Neural crest cell (in vitro differentiated cells): ENCODE results near the gene LYPD6. TPM values are rescaled to one million over a fixed set of nuclear protein-coding genes. Genes with fewer than 3 reads are reported as not detected.

ENCODE experiments used
- DNase-seq: peaks from one replicate; pipeline ENCODE4 v3.0.0; 2021; ENCODE audit warnings: low read depth, mixed read lengths, low spot score
- H3K27ac Mint-ChIP-seq: one replicate; pipeline ENCODE4 v1.8.0; 2021; ENCODE audit warnings: mild to moderate bottlenecking, mixed read lengths; ENCODE audit not compliant: unreplicated experiment
- H3K27me3 Mint-ChIP-seq: 2 replicates; pipeline ENCODE4 v1.8.0; 2021; ENCODE audit warnings: low read depth, mild to moderate bottlenecking, mixed read lengths
- H3K36me3 Mint-ChIP-seq: 2 replicates; pipeline ENCODE4 v1.8.0; 2021; ENCODE audit warnings: low read depth, mild to moderate bottlenecking, mixed read lengths
- H3K4me1 Mint-ChIP-seq: 2 replicates; pipeline ENCODE4 v1.8.0; 2021; ENCODE audit warnings: mixed read lengths
- H3K4me3 Mint-ChIP-seq: one replicate; pipeline ENCODE4 v1.8.0; 2021; ENCODE audit warnings: mild to moderate bottlenecking, mixed read lengths
- H3K9me3 Mint-ChIP-seq: 2 replicates; pipeline ENCODE4 v1.8.0; 2021; ENCODE audit warnings: mixed read lengths
- CTCF ChIP-seq: fragments of 200-600 bp; sonication (generic); conservative IDR thresholded peaks from 2 replicates; pipeline ENCODE4 v1.5.0; 2021; ENCODE audit warnings: antibody characterized with exemption, mild to moderate bottlenecking
- total RNA-seq: library from RNA; stranded (reverse); gene quantifications from 2 replicates; pipeline ENCODE4 v1.2.1, GENCODE V29; 2021

The LYPD6 gene
- total RNA-seq, 1 donor from 2014 or later: 7.1 TPM

- Mint-ChIP-seq H3K27me3 (no peaks in the 10 kb centered on the region), H3K4me3 (no peak overlapping the region), H3K27ac (no peak overlapping the region), H3K9me3 (no peaks in the 10 kb centered on the region), H3K36me3 (peaks cover 17% of the 10 kb centered on the region), H3K4me1 (no peaks in the 10 kb centered on the region)
- DNase-seq: no peak
- TF ChIP-seq CTCF: no peak
Observed at GRCh38 chr2:149468636-149469035, 138.2 kb downstream of the LYPD6 start.

GRCh38 chr2:149470046-149470445 lies 139.7 kb downstream of the LYPD6 start:
- peaks cover 17% of the 10 kb centered on the region for H3K36me3 Mint-ChIP-seq
- no peaks in the 10 kb centered on the region for H3K9me3 Mint-ChIP-seq
- no peaks in the 10 kb centered on the region for H3K27me3 Mint-ChIP-seq
- no peak for DNase-seq
- H3K4me3 Mint-ChIP-seq: no peak overlapping the region
- no peak for TF ChIP-seq CTCF
- H3K27ac Mint-ChIP-seq: no peak overlapping the region
- no peaks in the 10 kb centered on the region for H3K4me1 Mint-ChIP-seq

GRCh38 chr2:149472413-149472812 lies 142.0 kb downstream of the LYPD6 start:
- no peaks in the 10 kb centered on the region for H3K9me3 Mint-ChIP-seq
- H3K27ac Mint-ChIP-seq: no peak overlapping the region
- no peak overlapping the region for H3K4me3 Mint-ChIP-seq
- H3K4me1 Mint-ChIP-seq: no peaks in the 10 kb centered on the region
- no peaks in the 10 kb centered on the region for H3K27me3 Mint-ChIP-seq
- no peak for DNase-seq
- no peak for TF ChIP-seq CTCF
- H3K36me3 Mint-ChIP-seq: peaks cover 13% of the 10 kb centered on the region

- peaks cover 13% of the 10 kb centered on the region for H3K36me3 Mint-ChIP-seq
- no peak for TF ChIP-seq CTCF
- no peaks in the 10 kb centered on the region for H3K27me3 Mint-ChIP-seq
- H3K4me1 Mint-ChIP-seq: no peaks in the 10 kb centered on the region
- H3K4me3 Mint-ChIP-seq: no peak overlapping the region
- H3K27ac Mint-ChIP-seq: no peak overlapping the region
- no peaks in the 10 kb centered on the region for H3K9me3 Mint-ChIP-seq
- no peak for DNase-seq
Observed at GRCh38 chr2:149473068-149473467, 142.7 kb downstream of the LYPD6 start.

GRCh38 chr2:149473521-149473920 lies 143.1 kb downstream of the LYPD6 start:
- no peaks in the 10 kb centered on the region for H3K4me1 Mint-ChIP-seq
- H3K27me3 Mint-ChIP-seq: no peaks in the 10 kb centered on the region
- no peak for TF ChIP-seq CTCF
- no peaks in the 10 kb centered on the region for H3K9me3 Mint-ChIP-seq
- no peak overlapping the region for H3K27ac Mint-ChIP-seq
- no peak for DNase-seq
- no peak overlapping the region for H3K4me3 Mint-ChIP-seq
- H3K36me3 Mint-ChIP-seq: peaks cover 13% of the 10 kb centered on the region
